Measurements from ENCODE around the gene MAGEB6.
"Not testable (repeated sequence)": the region's sequence is repeated elsewhere in the genome, so short reads cannot be mapped to it uniquely, and the experiment has no call there.

The MAGEB6 gene, protein sequence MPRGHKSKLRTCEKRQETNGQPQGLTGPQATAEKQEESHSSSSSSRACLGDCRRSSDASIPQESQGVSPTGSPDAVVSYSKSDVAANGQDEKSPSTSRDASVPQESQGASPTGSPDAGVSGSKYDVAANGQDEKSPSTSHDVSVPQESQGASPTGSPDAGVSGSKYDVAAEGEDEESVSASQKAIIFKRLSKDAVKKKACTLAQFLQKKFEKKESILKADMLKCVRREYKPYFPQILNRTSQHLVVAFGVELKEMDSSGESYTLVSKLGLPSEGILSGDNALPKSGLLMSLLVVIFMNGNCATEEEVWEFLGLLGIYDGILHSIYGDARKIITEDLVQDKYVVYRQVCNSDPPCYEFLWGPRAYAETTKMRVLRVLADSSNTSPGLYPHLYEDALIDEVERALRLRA
- total RNA-seq, result 0 reads per million in 2 donors

DNA sequence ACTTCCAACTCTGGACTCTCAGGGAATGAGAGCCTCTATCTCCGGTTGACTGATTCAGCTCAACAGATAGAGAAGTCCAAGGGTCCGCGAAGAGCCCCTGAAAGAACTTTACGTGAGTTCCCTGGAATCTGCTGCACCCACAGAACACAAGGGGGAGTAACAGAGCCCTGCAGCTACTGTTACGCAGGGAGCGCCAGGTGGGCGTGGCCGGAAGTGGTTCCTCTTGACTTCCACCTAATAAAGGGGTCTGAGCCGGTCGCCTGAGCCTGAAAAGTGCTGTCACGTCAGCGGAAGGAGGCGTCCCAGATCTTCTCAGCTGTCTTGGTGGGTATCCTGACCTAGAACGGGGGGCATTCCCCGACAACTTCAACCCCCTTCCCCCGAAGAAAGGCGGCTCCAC lies at the start of gene MAGEB6:
TSS of gene MAGEB6 (plus strand) at position 237 of the 400 bp plus-strand sequence. CDS start 1,407 bp downstream, outside the sequence.
- no peak for DNase-seq

DNA sequence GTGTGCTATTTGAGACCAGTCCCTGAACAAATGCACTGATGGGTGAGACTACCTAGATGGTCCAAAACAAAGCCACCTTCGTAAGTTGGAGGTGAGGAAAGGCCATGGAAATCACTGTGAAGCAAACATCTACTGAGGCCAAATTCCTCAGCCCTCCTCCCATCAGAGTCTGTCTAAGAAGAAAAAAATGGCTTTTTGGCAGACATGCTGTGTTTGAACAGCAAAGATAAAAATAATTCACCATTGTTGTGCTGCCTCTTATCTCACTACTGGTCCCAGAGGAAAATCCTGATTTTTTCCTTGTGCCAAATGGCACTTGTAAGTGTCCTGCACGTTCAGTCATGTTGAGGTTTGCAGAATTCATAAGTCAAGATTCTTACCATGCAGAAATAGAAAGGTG lies 46.2 kb upstream of the MAGEB6 start:
- no peak for DNase-seq

DNA sequence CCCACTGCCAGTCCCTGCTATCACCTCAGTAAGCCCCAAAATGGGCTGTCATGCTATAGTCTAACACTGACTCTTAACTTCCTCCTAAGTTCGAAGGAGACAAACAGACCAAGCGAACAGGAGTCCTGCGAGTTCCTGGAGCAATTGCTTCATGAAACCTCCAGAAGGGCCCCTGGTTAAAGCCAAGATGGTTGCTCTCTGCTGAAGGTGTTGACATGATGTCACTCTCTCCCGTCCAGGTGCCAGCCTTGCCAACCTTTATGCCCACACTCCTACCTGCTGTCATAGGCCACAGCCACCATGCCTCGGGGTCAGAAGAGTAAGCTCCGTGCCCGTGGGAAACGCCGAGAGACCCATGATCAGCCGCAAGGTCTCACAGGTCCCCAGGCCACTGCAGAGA lies 31.9 kb upstream of the MAGEB6 start, which contains the start of gene MAGEB6B:
TSS of gene MAGEB6B (plus strand) at position 301 of the 400 bp plus-strand sequence. CDS start at position 301, 0 bp downstream.
- DNase-seq, result no peak

DNA sequence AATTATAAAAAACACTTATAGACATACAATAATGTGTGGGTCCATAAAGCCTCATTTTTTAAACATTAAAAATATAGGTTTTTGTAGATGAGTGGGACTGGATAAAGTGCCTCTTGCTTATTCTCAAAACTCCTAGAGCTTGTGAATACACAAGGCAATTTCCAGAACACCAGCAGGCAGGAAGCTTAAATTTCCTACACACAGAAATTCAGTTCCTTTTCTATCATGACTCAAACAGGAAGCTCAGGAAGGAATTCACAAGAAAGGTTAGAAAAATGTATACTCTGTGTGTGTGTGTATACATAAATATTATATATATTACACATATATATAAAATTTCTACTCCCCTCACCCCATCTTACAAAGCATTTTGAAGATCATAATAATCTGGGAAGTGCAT lies 11.3 kb downstream of the MAGEB6 start:
- DNase-seq, result no peak

DNA sequence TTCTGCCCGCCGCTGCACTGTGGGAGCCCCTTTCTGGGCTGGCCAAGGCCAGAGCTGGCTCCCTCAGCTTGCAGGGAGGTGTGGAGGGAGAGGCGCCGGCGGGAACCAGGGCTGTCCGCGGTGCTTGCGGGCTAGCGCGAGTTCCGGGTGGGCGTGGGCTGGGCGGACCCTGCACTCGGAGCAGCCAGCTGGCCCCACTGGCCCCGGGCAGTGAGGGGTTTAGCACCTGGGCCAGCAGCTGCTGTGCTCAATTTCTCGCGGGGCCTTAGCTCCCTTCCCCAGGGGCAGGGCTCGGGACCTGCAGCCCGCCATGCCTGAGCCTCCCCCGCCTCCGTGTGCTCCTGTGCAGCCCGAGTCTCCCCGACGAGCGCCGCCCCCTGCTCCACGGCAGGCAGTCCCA lies 12.5 kb downstream of the MAGEB6 start:
- not testable (repeated sequence) for DNase-seq

DNA sequence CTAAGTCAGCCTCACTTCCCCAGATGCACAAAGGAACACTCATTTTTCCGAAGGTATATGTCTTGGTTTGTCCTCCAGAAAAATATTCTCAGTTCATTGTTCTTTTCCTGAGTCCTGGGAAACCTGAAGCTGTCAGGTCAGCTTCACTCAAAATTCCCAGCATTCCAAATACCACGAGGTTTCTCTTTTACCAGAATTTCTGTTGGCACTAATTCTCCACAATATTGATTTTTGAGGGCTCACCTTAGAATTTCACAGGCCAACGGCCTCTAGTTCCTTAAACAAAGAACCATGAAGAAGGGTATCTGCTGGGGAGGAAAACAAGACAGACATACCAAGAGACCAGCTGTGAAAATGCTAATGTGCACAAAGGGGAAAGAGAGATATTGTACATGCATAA lies 15.8 kb downstream of the MAGEB6 start:
- no peak for DNase-seq

DNA sequence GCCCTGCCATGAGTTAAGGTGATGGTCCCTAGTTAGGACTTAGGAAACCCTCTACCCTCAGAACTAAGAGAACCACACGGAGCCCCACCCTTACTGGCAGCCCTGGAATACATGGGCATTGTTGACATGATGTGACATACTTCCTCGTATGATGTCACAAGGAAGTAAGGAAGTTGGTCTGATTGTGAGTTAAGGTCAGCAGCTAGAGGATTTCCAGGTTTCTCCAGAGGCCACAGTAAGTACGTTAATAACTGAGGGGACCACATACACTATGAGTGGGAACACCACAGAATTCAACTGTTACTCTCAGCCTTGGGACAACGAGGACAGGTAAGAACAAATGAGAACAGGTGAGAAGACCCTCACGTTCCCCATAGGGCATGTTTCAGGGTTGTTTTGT lies 23.6 kb downstream of the MAGEB6 start, which contains the start of gene MAGEB5:
TSS of gene MAGEB5 (plus strand) at position 301 of the 400 bp plus-strand sequence. CDS start 1,133 bp downstream, outside the sequence.
- DNase-seq, result no peak

DNA sequence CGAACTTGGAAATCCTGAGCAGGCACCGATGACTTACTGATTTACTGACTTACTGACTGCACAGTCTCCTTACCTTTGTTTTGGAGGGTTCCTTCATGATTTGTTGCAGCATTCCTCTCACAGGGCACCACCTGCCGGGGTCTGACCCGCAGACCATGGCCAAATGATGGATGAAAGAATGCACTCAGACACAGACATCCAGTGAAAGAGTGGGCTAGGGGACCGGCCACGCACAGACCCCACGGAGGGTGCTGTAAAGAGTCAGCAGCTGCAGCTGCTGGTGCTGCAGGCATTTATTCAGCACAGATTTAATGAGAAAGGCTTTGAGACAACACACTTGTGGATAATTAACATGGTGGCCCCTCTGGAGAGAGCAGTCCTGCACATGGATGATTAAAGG lies 27.1 kb downstream of the MAGEB6 start:
- no peak for DNase-seq

DNA sequence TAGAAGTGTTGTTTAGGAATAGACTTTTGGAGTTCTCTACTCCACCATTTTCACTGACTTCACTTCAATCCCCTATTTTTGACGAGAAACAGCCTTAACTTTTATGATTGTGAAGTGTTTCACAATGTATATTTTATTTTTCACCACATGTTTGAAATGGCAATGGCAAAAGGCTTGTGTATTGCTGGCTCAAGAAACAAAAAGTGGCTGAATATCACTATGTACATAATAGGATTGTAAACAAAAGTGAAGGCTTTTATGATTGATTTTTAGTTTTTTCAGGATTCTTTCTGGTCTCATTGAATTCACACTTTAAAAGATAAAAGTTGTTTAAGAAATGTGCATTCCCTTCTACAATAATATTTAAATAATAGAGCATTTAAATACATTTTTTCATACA lies 41.9 kb downstream of the MAGEB6 start:
- DNase-seq, result no peak

All from T-helper 2 cell (primary cell).